Endodermal cell (in vitro differentiated cells): ENCODE measurements around the gene RRN3. TPM values are rescaled to one million over a fixed set of nuclear protein-coding genes. Genes with fewer than 3 reads are reported as not detected.
A peak's percentile ranks its signal among the peaks of the same experiment; 100 is the strongest.

ENCODE experiments used
- DNase-seq: peaks from one replicate; pipeline ENCODE4 v3.0.0-alpha.2; 2017
- H3K27ac ChIP-seq: 2 replicates; pipeline ENCODE4 v1.5.1; 2013; ENCODE audit warnings: mild to moderate bottlenecking, low read depth, low read length, moderate library complexity
- H3K27me3 ChIP-seq: 2 replicates; pipeline ENCODE4 v1.6.1; 2013; ENCODE audit warnings: mild to moderate bottlenecking, low read length, moderate library complexity; ENCODE audit not compliant: insufficient read depth, control insufficient read depth, poor library complexity, severe bottlenecking
- H3K36me3 ChIP-seq: 2 replicates; pipeline ENCODE4 v1.7.0; 2013; ENCODE audit warnings: mild to moderate bottlenecking, low read length, moderate library complexity; ENCODE audit not compliant: control insufficient read depth, insufficient read depth
- H3K4me1 ChIP-seq: one replicate; pipeline ENCODE4 v1.7.0; 2013; ENCODE audit warnings: low read length; ENCODE audit not compliant: control insufficient read depth, insufficient read depth
- H3K4me3 ChIP-seq: 2 replicates; pipeline ENCODE4 v1.5.1; 2013; ENCODE audit warnings: mild to moderate bottlenecking, low read length, moderate library complexity
- H3K9ac ChIP-seq: 2 replicates; pipeline ENCODE4 v1.6.1; 2013; ENCODE audit warnings: mild to moderate bottlenecking, low read length, moderate library complexity; ENCODE audit not compliant: poor library complexity, severe bottlenecking; ENCODE audit errors: extremely low read depth
- H3K9me3 ChIP-seq: 2 replicates; pipeline ENCODE4 v1.6.1; 2013; ENCODE audit warnings: mild to moderate bottlenecking, low read length, moderate library complexity; ENCODE audit not compliant: control insufficient read depth
- H3K27ac Mint-ChIP-seq: 2 replicates; pipeline ENCODE4 v1.8.0; 2020; ENCODE audit warnings: mixed read lengths
- H3K27me3 Mint-ChIP-seq: 2 replicates; pipeline ENCODE4 v1.8.0; 2021; ENCODE audit warnings: mild to moderate bottlenecking, mixed read lengths; ENCODE audit not compliant: insufficient read depth
- H3K36me3 Mint-ChIP-seq: 2 replicates; pipeline ENCODE4 v1.8.0; 2020; ENCODE audit warnings: low read depth, mixed read lengths
- H3K4me1 Mint-ChIP-seq: 2 replicates; pipeline ENCODE4 v1.8.0; 2020; ENCODE audit warnings: mixed read lengths
- H3K4me3 Mint-ChIP-seq: 2 replicates; pipeline ENCODE4 v1.8.0; 2020; ENCODE audit warnings: mild to moderate bottlenecking, moderate library complexity, mixed read lengths
- H3K9me3 Mint-ChIP-seq: 2 replicates; pipeline ENCODE4 v1.8.0; 2020; ENCODE audit warnings: mild to moderate bottlenecking, mixed read lengths
- CTCF ChIP-seq: fragments of 200-600 bp; sonication (generic); conservative IDR thresholded peaks from 2 replicates; pipeline ENCODE4 v1.5.0; 2021; ENCODE audit warnings: antibody characterized with exemption, mild to moderate bottlenecking
- WGBS, 2 experiments: methylation state at CpG; one replicate each; pipeline versions ENCODE4 v1.1.5 to v1.1.7; 2013; ENCODE audit warnings: missing lambda C conversion rate in 2 of 2, mixed read lengths in 1 of 2; ENCODE audit not compliant: insufficient coverage in 1 of 2, insufficient read length in 1 of 2; 5-methylcytosine and 5-hydroxymethylcytosine counted together
- total RNA-seq, 2 donors: library from RNA; stranded (reverse); fragmentation: NEBNext Ultra II Directional in 1 of 2; extraction: Animal tissue kit (Norgen Biotek cat#: 25700) in 1 of 2; gene quantifications; 2 replicates in 1 of 2; 3 replicates in 1 of 2; pipeline ENCODE4 v1.2.1, GENCODE V29; 2021

RRN3 gene
- total RNA-seq, 2 donors from 2014 or later, result 28.6 to 30.6 TPM

GRCh38 chr16:15035163-15035729 lies 58.8 kb downstream of the RRN3 start:
- H3K36me3 ChIP-seq, result peaks cover 91% of the 10 kb centered on the region
- no peak overlapping the region for H3K4me3 ChIP-seq
- H3K27me3 ChIP-seq, result no peaks in the 10 kb centered on the region
- no peak overlapping the region for H3K4me3 Mint-ChIP-seq
- H3K4me1 ChIP-seq, result no peaks in the 10 kb centered on the region
- no peak overlapping the region for H3K27ac ChIP-seq
- no peaks in the 10 kb centered on the region for H3K9me3 ChIP-seq
- H3K9me3 Mint-ChIP-seq, result no peaks in the 10 kb centered on the region
- H3K9ac ChIP-seq, result no peak overlapping the region
- no peak for DNase-seq
- H3K4me1 Mint-ChIP-seq, result no peaks in the 10 kb centered on the region
- 91 to 92% methylated on average over 13 to 15 of the region's 15 CpGs for WGBS, 2 experiments
- peaks cover 81% of the 10 kb centered on the region for H3K36me3 Mint-ChIP-seq
- TF ChIP-seq CTCF, result no peak
- no peaks in the 10 kb centered on the region for H3K27me3 Mint-ChIP-seq
- H3K27ac Mint-ChIP-seq, result no peak overlapping the region

- Histone ChIP-seq H3K9ac (no peak overlapping the region), H3K9me3 (no peaks in the 10 kb centered on the region), H3K4me3 (no peak overlapping the region), H3K36me3 (peaks cover 84% of the 10 kb centered on the region), H3K27me3 (no peaks in the 10 kb centered on the region), H3K4me1 (no peaks in the 10 kb centered on the region), H3K27ac (no peak overlapping the region)
- Mint-ChIP-seq H3K27ac (no peak overlapping the region), H3K36me3 (peaks cover 78% of the 10 kb centered on the region), H3K27me3 (no peaks in the 10 kb centered on the region), H3K4me3 (no peak overlapping the region), H3K9me3 (no peaks in the 10 kb centered on the region), H3K4me1 (no peaks in the 10 kb centered on the region)
- DNase-seq, result no peak
- TF ChIP-seq CTCF, result no peak
- 95 to 99% methylated on average over 13 to 23 of the region's 23 CpGs for WGBS, 2 experiments
These were observed 59.6 kb downstream of the RRN3 start for GRCh38 chr16:15034266-15035162.

DNA sequence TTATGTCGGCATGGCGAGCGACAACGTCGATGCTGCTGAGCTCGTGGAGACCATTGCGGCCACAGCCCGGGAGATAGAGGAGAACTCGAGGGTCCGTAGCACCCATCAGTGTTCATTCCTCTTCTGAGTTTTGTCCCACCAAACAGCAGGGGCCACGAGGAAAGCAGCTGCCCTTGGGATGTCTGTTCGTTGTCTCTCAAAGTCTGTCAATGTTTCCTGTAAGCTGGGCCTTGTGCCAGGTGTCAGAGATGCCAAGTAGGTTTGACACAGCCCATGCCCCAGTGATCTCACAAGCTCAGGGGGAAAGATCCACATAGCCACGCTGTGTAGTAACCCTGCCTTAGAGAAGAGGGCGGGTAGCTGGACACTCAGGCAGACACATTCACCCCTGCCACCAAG lies 60.8 kb downstream of the RRN3 start:
- Mint-ChIP-seq H3K27me3 (no peaks in the 10 kb centered on the region), H3K4me1 (no peaks in the 10 kb centered on the region), H3K36me3 (peaks cover 82% of the 10 kb centered on the region), H3K4me3 (no peak overlapping the region), H3K27ac (no peak overlapping the region), H3K9me3 (no peaks in the 10 kb centered on the region)
- peak; percentile 20 for DNase-seq
- Histone ChIP-seq H3K9me3 (no peaks in the 10 kb centered on the region), H3K4me1 (no peaks in the 10 kb centered on the region), H3K27ac (no peak overlapping the region), H3K9ac (no peak overlapping the region), H3K27me3 (no peaks in the 10 kb centered on the region), H3K4me3 (no peak overlapping the region), H3K36me3 (peaks cover 82% of the 10 kb centered on the region)
- no peak for TF ChIP-seq CTCF
- 96 to 98% methylated on average over 10 to 14 of the region's 14 CpGs for WGBS, 2 experiments
